CD4-positive, alpha-beta T cell treated with Interferon alpha-2 for 1 hour (primary cell): Measurements from ENCODE around the gene MAGEA4.

Experiments used
- DNase-seq, 2 donors: peaks; one replicate each; pipeline ENCODE4 v3.0.0-alpha.2; 2020 to 2022

Gene MAGEA4

DNA sequence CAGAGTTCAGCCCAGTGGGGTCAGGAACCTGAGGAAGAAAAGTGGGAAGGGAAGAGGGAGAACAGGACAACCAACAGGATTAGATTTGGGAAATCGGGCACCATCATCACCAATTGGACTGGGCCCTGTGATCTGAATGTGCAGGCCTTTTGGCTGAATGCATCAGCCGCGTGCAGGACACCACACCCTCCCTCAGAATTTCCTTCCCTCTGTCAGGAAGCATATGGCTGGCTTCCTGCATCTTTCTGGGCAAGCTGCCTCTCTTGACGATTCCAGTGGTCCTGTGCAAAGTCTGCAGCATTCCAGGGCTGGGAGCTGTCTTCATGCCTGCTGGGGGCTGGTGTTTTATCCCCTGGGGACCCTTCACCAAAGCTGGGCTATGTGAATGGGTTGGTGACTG lies 16.4 kb downstream of the MAGEA4 start:
- no peak for DNase-seq

DNA sequence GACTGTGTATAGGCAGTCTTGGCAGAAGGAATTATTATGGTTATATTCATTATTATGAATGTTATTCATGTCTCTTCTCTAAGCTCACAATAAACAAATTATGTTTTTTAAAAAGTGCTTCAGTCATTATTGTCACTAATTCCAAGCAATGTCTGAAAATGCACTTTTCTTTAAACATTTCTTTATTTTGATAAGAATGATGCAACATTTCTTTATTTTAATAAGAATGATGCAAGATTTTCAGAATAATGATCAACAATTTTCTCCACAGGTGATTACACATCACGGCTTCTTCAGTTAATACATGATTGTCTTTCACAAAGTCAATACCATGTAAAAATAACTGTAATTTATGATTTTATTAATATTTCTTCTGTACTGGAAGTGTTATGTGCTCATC lies 22.7 kb downstream of the MAGEA4 start:
- DNase-seq: no peak

DNA sequence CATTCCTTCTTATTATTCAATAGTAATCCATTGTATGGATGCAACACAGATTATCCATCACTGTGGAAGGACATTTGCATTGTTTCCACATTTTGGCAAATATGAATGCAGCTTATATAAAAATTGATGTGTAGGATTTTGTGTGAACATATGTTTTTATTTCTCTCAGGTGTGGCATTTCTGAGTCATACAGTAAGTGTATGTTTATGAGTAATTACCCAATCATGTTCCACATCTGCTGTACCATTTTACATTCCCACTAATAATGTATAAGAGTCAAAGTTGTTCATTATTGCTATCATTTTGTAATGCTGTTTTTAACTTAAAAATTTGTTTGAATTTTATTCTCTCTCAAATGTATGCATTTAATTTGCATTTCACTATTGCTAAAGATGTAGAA lies 25.5 kb downstream of the MAGEA4 start:
- no peak for DNase-seq

DNA sequence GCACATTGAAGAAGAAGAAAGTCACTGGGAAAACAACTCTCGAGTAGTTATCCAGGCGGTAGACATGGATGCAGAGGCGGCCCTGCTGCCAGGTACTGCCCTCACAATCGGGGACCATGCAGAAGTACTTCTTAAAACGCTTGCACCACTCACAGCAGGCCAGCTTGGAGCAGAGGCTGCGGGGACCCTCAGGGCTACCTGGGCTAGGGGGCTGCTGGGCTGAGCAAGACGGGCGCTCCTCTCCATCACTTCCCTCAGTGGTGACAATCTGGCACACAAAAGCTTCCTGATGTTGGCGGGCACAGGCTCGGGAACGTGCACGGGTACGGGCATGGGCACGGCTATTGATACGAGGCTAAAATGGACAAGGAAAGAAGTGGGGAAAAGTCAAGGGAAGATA lies 42.0 kb downstream of the MAGEA4 start:
- DNase-seq: no peak

DNA sequence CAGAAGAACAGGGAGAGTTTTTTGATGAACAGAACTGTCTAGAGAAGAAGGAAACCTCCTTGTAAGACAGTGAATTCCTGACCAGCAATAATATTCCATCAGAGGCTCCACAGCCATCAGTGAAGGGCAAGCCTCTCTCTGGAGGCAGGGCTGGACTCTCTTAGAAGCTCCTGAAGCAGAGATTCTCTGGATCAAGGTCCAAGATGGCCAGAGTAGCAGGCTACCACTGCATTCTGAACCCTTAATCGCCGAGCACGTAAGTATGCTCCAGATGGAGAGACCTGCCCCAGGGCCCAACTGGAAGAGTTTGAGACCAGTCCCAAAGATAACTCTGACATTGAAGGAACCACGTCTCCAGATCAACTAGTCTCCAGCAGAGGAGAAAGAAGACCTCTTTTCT lies 45.4 kb downstream of the MAGEA4 start:
- DNase-seq: no peak

DNA sequence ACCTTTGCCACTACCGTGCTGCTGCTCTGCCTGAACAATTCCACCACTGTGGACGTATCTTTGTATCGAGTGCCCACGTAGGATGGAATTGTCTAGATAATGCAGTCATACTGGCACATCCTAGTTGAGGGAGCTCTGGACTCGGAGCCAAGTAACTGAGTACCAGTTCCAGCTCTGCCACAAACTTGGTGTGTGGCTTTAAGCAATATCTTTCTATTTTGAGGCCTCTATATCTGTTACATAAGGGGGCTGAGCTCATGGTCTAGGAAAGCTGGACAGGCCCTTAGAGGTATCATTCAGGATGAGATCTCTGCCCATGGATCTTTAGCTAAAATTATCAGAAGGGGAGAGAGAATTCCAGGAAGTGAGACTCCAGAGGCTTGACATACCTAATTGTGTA lies 49.3 kb downstream of the MAGEA4 start:
- no peak for DNase-seq

DNA sequence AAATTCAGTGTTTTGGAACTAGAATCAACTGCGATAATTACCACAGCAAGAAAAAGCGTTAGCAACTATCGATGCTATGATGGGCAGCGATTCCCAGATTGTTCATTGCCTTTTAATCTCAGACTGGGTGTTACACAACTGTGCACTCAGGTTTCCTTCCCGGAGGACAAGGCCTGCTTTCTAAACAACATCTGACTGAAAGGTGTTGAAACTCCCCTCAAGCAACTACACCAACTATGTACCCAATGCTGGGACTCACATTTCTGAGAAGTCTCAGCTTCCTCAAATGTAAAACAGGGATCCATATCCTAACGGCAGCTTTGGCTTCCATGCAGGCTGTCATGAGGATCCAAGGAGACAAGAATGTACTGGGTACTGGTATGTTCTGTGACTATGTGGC lies 53.5 kb downstream of the MAGEA4 start:
- DNase-seq: no peak

DNA sequence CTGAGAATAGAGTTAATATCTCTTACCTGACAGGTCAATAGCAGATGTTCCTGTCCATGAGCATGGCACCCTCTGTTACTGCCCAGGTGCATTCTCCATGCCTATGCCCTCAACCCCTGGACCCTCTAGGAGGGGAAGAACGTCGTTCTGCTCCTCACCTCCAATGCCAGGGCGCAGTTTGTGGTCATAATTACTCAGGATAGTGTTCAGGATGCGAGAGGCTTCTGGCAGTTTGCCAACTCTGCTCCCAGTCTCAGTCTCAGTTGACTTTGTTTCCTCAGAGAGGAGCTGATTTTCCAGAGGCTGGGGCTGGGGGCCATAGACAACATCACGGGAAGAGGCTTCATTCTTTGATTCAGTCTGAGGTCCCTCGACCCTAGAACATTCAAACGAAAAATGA lies 57.3 kb downstream of the MAGEA4 start:
- no peak for DNase-seq

DNA sequence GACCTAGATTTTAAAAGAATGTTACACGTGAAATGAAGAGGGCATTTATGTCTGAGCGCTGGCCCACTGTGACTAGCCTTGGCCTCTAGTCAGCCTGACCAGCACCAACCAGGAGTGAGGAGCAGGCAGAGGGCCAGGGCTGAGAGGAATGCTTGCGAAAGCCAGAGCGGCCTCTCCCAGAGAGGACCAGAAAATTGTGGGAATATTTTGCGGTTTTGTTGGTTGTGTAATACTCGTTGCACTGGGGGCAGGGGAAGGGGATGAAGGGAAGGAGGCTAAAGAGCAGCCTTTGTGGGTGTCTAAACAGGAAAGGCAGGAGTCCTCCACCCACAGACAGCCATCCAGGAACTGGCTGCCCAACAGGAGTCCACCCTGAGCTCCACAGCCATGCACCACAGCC lies 58.0 kb downstream of the MAGEA4 start:
- DNase-seq: no peak

DNA sequence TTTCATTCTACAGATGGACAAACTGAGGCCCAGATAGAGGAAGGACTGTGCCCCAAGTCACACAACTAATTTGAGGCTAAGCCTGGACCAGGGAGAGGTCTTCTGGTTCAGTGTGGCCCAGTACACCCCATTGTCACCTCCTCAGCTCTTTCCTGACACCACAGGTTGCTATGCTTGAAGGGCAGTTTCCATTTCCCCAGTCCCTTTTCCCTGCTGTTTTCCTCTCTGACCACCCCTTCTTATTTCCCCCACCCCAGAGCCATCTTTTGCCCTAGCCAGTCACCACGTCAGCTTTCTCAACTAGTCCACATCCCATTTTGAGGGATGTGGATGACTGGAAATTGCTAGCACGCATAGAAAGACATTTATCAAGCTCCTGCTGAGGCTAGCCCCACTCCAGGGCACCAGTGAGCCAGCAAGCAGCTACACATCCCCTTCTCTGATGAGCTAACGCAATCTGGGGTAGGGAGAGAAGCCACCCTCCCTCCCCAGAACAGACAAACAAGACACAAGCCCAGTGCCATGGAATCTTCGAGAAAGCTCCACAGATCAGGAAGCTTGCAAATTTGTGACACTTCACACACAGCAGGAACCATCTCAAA lies 60.5 kb downstream of the MAGEA4 start:
- DNase-seq: no peak

DNA sequence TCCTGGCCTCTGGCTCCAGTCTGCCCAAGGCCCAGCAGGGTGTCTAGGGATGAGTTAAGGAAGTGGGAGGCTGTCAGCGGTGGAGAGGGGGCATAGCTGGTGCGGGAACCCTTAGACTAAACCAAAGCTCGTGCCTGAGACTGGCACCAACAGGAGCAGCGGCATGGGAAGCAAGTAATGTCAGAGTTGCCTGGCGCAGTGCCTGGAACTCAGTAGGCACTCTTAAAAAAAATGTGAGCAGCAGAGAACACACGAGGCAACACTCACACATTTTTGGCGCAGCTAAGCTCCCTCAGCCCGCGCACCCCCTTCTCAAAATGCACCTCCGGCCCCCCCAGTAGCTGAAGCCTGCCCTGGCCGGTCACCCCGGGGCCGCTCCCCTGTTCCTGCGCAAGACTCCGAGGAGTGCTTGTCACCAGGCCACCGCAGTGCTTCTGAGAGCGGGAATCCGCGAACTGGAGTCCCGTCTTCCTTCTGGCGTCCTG lies 61.2 kb downstream of the MAGEA4 start:
- no peak for DNase-seq
